Measurements from ENCODE around the gene FSTL5. TPM values are rescaled to one million over a fixed set of nuclear protein-coding genes. Genes with fewer than 3 reads are reported as not detected.

Gene FSTL5
- total RNA-seq, 1 experiment from 2014 or later, result not detected

GRCh38 chr4:161457311-161457710 is 706.5 kb downstream of the FSTL5 start:
- POLR2A ChIA-PET, result no interaction called here
- no peaks in the 10 kb centered on the region for H3K36me3 ChIP-seq (ENCODE audit: control insufficient read depth in 1 of 2, insufficient read depth in 2 of 2, low read length in 2 of 2)
- CTCF ChIA-PET, result no interaction called here

GRCh38 chr4:161454860-161455259 is 708.9 kb downstream of the FSTL5 start:
- CTCF ChIA-PET, result no interaction called here
- Histone ChIP-seq H3K27me3 (ENCODE audit: insufficient read depth, low read length) (no peaks in the 10 kb centered on the region), H3K9me3 (ENCODE audit: control insufficient read depth in 1 of 2, insufficient read depth in 1 of 2, low read depth in 1 of 2, low read length in 2 of 2) (no peaks in the 10 kb centered on the region), H3K79me2 (ENCODE audit: insufficient read depth, low read length) (no peaks in the 10 kb centered on the region), H3K4me3 (replicated peaks in 1 of 2; ENCODE audit: low read depth in 1 of 2, low read length in 2 of 2) (no peak overlapping the region), H3K27ac (ENCODE audit: low read depth, low read length) (no peak overlapping the region), H3K9me2 (ENCODE audit: insufficient read depth) (no peaks in the 10 kb centered on the region), H4K20me1 (ENCODE audit: insufficient read depth) (no peaks in the 10 kb centered on the region), H3K4me2 (ENCODE audit: low read length) (no peak overlapping the region), H3K9ac (ENCODE audit: low read length) (no peak overlapping the region), H3K4me1 (ENCODE audit: control insufficient read depth in 1 of 2, insufficient read depth in 2 of 2, low read length in 2 of 2) (no peaks in the 10 kb centered on the region), H3K36me3 (ENCODE audit: control insufficient read depth in 1 of 2, insufficient read depth in 2 of 2, low read length in 2 of 2) (no peaks in the 10 kb centered on the region), H2AFZ (ENCODE audit: low read depth, low read length, poor library complexity, severe bottlenecking) (peak overlapping the region; percentile 60)
- intact Hi-C loops (cut with micrococcal nuclease), result no loop called here
- RAD21 ChIA-PET (ENCODE audit: low non-redundant PET in 1 of 2, low total read pairs in 2 of 2, uncharacterized antibody in 2 of 2, unreplicated experiment in 2 of 2), result no interaction called here
- BruUV-seq (replicated peaks), result no TSS peak
- DNase-seq (ENCODE audit: low read depth, low spot score), result no peak
- POLR2A ChIA-PET, result no interaction called here
- TF ChIP-seq ZFX (IDR thresholded peaks at IDR 0.05) (no peak), RAD21 (IDR thresholded peaks at IDR 0.05; ENCODE audit: low read depth) (no peak), SRF (IDR thresholded peaks at IDR 0.05; ENCODE audit: low read depth) (no peak), ELF1 (IDR thresholded peaks at IDR 0.05; ENCODE audit: borderline replicate concordance, low read depth) (no peak), FOSL1 (IDR thresholded peaks at IDR 0.05; ENCODE audit: low read depth) (no peak), POLR2A (IDR thresholded peaks at IDR 0.05; ENCODE audit: borderline replicate concordance, extremely low read depth, insufficient read depth, insufficient read length) (no peak), EZH2phosphoT487 (IDR thresholded peaks at IDR 0.05; ENCODE audit: borderline replicate concordance) (no peak), TCF7L2 (IDR thresholded peaks at IDR 0.05; ENCODE audit: borderline replicate concordance, extremely low read depth, insufficient read depth, insufficient read length) (no peak), POLR2AphosphoS5 (IDR thresholded peaks at IDR 0.05; ENCODE audit: low read depth, low read length) (no peak), CTCF (IDR thresholded peaks at IDR 0.05 in 2 of 3, conservative IDR thresholded peaks at IDR 0.05 in 1 of 3; ENCODE audit: borderline replicate concordance in 1 of 3, insufficient read depth in 1 of 3, low read depth in 2 of 3, low read length in 2 of 3) (no peak), SP1 (IDR thresholded peaks at IDR 0.05; ENCODE audit: low read depth) (no peak), CBX3 (IDR thresholded peaks at IDR 0.05; ENCODE audit: low read depth) (no peak), CEBPB (IDR thresholded peaks at IDR 0.05; ENCODE audit: low read depth) (no peak), ZNF274 (IDR thresholded peaks at IDR 0.05; ENCODE audit: low read depth, low read length) (no peak)
- TF ChIP-seq, protein P1, sequence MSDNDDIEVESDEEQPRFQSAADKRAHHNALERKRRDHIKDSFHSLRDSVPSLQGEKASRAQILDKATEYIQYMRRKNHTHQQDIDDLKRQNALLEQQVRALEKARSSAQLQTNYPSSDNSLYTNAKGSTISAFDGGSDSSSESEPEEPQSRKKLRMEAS (IDR thresholded peaks at IDR 0.05), result no peak
- TF ChIP-seq, protein P2, sequence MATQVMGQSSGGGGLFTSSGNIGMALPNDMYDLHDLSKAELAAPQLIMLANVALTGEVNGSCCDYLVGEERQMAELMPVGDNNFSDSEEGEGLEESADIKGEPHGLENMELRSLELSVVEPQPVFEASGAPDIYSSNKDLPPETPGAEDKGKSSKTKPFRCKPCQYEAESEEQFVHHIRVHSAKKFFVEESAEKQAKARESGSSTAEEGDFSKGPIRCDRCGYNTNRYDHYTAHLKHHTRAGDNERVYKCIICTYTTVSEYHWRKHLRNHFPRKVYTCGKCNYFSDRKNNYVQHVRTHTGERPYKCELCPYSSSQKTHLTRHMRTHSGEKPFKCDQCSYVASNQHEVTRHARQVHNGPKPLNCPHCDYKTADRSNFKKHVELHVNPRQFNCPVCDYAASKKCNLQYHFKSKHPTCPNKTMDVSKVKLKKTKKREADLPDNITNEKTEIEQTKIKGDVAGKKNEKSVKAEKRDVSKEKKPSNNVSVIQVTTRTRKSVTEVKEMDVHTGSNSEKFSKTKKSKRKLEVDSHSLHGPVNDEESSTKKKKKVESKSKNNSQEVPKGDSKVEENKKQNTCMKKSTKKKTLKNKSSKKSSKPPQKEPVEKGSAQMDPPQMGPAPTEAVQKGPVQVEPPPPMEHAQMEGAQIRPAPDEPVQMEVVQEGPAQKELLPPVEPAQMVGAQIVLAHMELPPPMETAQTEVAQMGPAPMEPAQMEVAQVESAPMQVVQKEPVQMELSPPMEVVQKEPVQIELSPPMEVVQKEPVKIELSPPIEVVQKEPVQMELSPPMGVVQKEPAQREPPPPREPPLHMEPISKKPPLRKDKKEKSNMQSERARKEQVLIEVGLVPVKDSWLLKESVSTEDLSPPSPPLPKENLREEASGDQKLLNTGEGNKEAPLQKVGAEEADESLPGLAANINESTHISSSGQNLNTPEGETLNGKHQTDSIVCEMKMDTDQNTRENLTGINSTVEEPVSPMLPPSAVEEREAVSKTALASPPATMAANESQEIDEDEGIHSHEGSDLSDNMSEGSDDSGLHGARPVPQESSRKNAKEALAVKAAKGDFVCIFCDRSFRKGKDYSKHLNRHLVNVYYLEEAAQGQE (IDR thresholded peaks at IDR 0.05; ENCODE audit: low read depth), result no peak
- ATAC-seq, result no peak

More at GRCh38 chr4:161457311-161457710, 706.5 kb downstream of the FSTL5 start:
- H3K4me1 ChIP-seq (ENCODE audit: control insufficient read depth in 1 of 2, insufficient read depth in 2 of 2, low read length in 2 of 2), result no peaks in the 10 kb centered on the region
- DNase-seq (ENCODE audit: low read depth, low spot score) (no peak), ATAC-seq (no peak)
- no peak for TF ChIP-seq ELF1 (IDR thresholded peaks at IDR 0.05; ENCODE audit: borderline replicate concordance, low read depth)
- H3K9ac ChIP-seq (ENCODE audit: low read length), result no peak overlapping the region
- no peak overlapping the region for H3K4me3 ChIP-seq (replicated peaks in 1 of 2; ENCODE audit: low read depth in 1 of 2, low read length in 2 of 2)
- H2AFZ ChIP-seq (ENCODE audit: low read depth, low read length, poor library complexity, severe bottlenecking), result no peak overlapping the region
- H3K79me2 ChIP-seq (ENCODE audit: insufficient read depth, low read length), result no peaks in the 10 kb centered on the region
- RAD21 ChIA-PET (ENCODE audit: low non-redundant PET in 1 of 2, low total read pairs in 2 of 2, uncharacterized antibody in 2 of 2, unreplicated experiment in 2 of 2), result no interaction called here
- intact Hi-C loops (cut with micrococcal nuclease), result no loop called here
- H3K9me3 ChIP-seq (ENCODE audit: control insufficient read depth in 1 of 2, insufficient read depth in 1 of 2, low read depth in 1 of 2, low read length in 2 of 2), result no peaks in the 10 kb centered on the region
- BruUV-seq (replicated peaks), result no TSS peak
- no peaks in the 10 kb centered on the region for H4K20me1 ChIP-seq (ENCODE audit: insufficient read depth)
- H3K27ac ChIP-seq (ENCODE audit: low read depth, low read length), result no peak overlapping the region
- no peaks in the 10 kb centered on the region for H3K9me2 ChIP-seq (ENCODE audit: insufficient read depth)
- H3K4me2 ChIP-seq (ENCODE audit: low read length), result no peak overlapping the region
- H3K27me3 ChIP-seq (ENCODE audit: insufficient read depth, low read length), result no peaks in the 10 kb centered on the region
